ENCODE results near the gene CDKN2B-AS1.

CDKN2B-AS1 gene

DNA sequence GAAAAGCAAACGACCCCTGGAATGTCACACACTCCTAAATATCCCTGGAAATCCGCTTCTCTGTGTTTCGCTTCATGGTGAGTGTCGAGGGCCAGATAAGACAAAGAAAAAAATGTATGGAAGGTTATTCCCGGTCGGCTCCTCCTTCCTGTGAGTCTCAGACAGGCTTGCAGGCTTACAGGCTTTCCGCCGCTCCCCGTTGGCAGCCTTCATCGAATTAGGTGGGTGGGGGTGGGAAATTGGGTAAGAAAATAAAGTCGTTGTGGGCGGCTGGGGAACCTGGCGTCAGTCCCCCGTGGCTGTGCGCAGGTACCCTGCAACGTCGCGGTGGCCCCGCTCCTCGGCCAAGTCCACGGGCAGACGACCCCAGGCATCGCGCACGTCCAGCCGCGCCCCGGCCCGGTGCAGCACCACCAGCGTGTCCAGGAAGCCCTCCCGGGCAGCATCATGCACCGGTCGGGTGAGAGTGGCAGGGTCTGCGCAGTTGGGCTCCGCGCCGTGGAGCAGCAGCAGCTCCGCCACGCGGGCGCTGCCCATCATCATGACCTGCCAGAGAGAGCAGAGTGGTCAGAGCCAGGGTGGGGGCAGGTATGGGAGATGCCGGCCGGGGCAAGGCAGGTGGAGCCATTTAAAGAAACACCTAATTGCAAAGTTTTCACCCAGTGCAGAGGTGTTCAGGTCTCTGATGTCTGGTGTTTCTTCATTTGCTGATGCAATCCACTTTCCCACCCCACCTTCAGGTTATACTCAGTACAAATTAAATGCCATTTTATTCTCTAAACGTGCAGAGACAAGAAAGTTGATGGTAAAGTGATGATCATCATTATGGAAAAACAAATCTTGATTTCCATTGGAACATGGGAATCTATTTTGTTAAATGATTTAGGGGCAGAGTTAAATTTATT is 11.4 kb downstream of the CDKN2B-AS1 start:
- Histone ChIP-seq H3K27ac (ENCODE audit: extremely low read depth, low read depth, low read length) (peak overlapping the region; percentile 98), H3K9me3 (ENCODE audit: control insufficient read depth, insufficient read depth, low read depth, low read length) (no peaks in the 10 kb centered on the region), H3K4me3 (ENCODE audit: low read depth, low read length) (peak overlapping the region; percentile 95), H3K36me3 (ENCODE audit: control insufficient read depth in 2 of 2, insufficient read depth in 1 of 2, low read length in 2 of 2) (peaks cover 0 to 8% of the 10 kb centered on the region in 2 experiments; a peak in 2 of 3 replicates), H3K4me1 (ENCODE audit: control insufficient read depth, insufficient read depth, low read length) (peaks cover 11% of the 10 kb centered on the region)
- ChIA-PET CTCF (interaction anchor here (0.6 to 6.4 kb wide), 11 partner anchors 10 to 610 kb away, joined by 3 to 75 read pairs (median 43); partner anchors contain the start of genes CDKN2A and CDKN2B-AS1), POLR2A (interaction anchor here (1.1 to 4.5 kb wide), 6 partner anchors 10 to 233 kb away, joined by 4 to 156 read pairs (median 30); partner anchors contain the start of genes CDKN2A and CDKN2B-AS1)
- TF ChIP-seq ZNF501 (tag by site-specific recombination; IDR thresholded peaks at IDR 0.05) (peak; percentile 69), KLF9 (tag by site-specific recombination; IDR thresholded peaks at IDR 0.05; ENCODE audit: low read depth) (peak; percentile 21; the same call in 1 of the 2 replicates), KLF8 (tag by site-specific recombination; IDR thresholded peaks at IDR 0.05) (peak; percentile 51; the same call in 1 of the 2 replicates), ZNF521 (tag by site-specific recombination; IDR thresholded peaks at IDR 0.05) (no peak), ZXDB (tag by site-specific recombination; IDR thresholded peaks at IDR 0.05) (peak; percentile 52; the same call in 1 of the 2 replicates), REPIN1 (tag by site-specific recombination; IDR thresholded peaks at IDR 0.05; ENCODE audit: low read depth) (no peak), ZNF423 (tag by site-specific recombination; IDR thresholded peaks at IDR 0.05) (peak; percentile 50; the same call in 1 of the 2 replicates), ZBTB48 (tag by site-specific recombination; IDR thresholded peaks at IDR 0.05) (no peak), ZNF624 (tag by site-specific recombination; IDR thresholded peaks at IDR 0.05) (no peak), SCRT2 (tag by site-specific recombination; IDR thresholded peaks at IDR 0.05) (no peak), ZBTB1 (tag by site-specific recombination; IDR thresholded peaks at IDR 0.05) (no peak), ZBTB20 (tag by site-specific recombination; IDR thresholded peaks at IDR 0.05) (peak; percentile 75; the same call in 1 of the 2 replicates), ZNF132 (tag by site-specific recombination; IDR thresholded peaks at IDR 0.05; ENCODE audit: borderline replicate concordance) (no peak), ZNF133 (tag by site-specific recombination; IDR thresholded peaks at IDR 0.05) (no peak), EGR2 (tag by site-specific recombination; IDR thresholded peaks at IDR 0.05; ENCODE audit: low read depth) (0 out of 2 replicates have a peak, but pooled peaks have one; percentile 29), ZNF350 (tag by site-specific recombination; IDR thresholded peaks at IDR 0.05) (no peak), ZNF214 (tag by site-specific recombination; IDR thresholded peaks at IDR 0.05; ENCODE audit: borderline replicate concordance) (no peak), FEZF1 (tag by site-specific recombination; IDR thresholded peaks at IDR 0.05) (0 out of 2 replicates have a peak, but pooled peaks have one; percentile 24), ZFHX2 (tag by site-specific recombination; conservative IDR thresholded peaks at IDR 0.05) (peak; percentile 75), ZIC2 (tag by site-specific recombination; IDR thresholded peaks at IDR 0.05) (peak; percentile 88), ZNF311 (tag by site-specific recombination; IDR thresholded peaks at IDR 0.05; ENCODE audit: borderline replicate concordance) (no peak), ZNF266 (tag by site-specific recombination; IDR thresholded peaks at IDR 0.05; ENCODE audit: low read depth) (no peak), ZNF394 (tag by site-specific recombination; IDR thresholded peaks at IDR 0.05; ENCODE audit: borderline replicate concordance) (peak; percentile 39; the same call in 1 of the 2 replicates)
- TF ChIP-seq, protein P1, sequence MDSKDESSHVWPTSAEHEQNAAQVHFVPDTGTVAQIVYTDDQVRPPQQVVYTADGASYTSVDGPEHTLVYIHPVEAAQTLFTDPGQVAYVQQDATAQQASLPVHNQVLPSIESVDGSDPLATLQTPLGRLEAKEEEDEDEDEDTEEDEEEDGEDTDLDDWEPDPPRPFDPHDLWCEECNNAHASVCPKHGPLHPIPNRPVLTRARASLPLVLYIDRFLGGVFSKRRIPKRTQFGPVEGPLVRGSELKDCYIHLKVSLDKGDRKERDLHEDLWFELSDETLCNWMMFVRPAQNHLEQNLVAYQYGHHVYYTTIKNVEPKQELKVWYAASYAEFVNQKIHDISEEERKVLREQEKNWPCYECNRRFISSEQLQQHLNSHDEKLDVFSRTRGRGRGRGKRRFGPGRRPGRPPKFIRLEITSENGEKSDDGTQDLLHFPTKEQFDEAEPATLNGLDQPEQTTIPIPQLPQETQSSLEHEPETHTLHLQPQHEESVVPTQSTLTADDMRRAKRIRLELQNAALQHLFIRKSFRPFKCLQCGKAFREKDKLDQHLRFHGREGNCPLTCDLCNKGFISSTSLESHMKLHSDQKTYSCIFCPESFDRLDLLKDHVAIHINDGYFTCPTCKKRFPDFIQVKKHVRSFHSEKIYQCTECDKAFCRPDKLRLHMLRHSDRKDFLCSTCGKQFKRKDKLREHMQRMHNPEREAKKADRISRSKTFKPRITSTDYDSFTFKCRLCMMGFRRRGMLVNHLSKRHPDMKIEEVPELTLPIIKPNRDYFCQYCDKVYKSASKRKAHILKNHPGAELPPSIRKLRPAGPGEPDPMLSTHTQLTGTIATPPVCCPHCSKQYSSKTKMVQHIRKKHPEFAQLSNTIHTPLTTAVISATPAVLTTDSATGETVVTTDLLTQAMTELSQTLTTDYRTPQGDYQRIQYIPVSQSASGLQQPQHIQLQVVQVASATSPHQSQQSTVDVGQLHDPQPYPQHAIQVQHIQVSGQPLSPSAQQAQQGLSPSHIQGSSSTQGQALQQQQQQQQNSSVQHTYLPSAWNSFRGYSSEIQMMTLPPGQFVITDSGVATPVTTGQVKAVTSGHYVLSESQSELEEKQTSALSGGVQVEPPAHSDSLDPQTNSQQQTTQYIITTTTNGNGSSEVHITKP (tag by site-specific recombination; IDR thresholded peaks at IDR 0.05): peak; percentile 85
- TF ChIP-seq, protein P2, sequence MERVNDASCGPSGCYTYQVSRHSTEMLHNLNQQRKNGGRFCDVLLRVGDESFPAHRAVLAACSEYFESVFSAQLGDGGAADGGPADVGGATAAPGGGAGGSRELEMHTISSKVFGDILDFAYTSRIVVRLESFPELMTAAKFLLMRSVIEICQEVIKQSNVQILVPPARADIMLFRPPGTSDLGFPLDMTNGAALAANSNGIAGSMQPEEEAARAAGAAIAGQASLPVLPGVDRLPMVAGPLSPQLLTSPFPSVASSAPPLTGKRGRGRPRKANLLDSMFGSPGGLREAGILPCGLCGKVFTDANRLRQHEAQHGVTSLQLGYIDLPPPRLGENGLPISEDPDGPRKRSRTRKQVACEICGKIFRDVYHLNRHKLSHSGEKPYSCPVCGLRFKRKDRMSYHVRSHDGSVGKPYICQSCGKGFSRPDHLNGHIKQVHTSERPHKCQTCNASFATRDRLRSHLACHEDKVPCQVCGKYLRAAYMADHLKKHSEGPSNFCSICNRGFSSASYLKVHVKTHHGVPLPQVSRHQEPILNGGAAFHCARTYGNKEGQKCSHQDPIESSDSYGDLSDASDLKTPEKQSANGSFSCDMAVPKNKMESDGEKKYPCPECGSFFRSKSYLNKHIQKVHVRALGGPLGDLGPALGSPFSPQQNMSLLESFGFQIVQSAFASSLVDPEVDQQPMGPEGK (tag by site-specific recombination; IDR thresholded peaks at IDR 0.05): peak; percentile 76
- TF ChIP-seq, protein P3, sequence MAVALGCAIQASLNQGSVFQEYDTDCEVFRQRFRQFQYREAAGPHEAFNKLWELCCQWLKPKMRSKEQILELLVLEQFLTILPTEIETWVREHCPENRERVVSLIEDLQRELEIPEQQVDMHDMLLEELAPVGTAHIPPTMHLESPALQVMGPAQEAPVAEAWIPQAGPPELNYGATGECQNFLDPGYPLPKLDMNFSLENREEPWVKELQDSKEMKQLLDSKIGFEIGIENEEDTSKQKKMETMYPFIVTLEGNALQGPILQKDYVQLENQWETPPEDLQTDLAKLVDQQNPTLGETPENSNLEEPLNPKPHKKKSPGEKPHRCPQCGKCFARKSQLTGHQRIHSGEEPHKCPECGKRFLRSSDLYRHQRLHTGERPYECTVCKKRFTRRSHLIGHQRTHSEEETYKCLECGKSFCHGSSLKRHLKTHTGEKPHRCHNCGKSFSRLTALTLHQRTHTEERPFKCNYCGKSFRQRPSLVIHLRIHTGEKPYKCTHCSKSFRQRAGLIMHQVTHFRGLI (tag by site-specific recombination; IDR thresholded peaks at IDR 0.05): peak; percentile 86
- TF ChIP-seq, protein P4, sequence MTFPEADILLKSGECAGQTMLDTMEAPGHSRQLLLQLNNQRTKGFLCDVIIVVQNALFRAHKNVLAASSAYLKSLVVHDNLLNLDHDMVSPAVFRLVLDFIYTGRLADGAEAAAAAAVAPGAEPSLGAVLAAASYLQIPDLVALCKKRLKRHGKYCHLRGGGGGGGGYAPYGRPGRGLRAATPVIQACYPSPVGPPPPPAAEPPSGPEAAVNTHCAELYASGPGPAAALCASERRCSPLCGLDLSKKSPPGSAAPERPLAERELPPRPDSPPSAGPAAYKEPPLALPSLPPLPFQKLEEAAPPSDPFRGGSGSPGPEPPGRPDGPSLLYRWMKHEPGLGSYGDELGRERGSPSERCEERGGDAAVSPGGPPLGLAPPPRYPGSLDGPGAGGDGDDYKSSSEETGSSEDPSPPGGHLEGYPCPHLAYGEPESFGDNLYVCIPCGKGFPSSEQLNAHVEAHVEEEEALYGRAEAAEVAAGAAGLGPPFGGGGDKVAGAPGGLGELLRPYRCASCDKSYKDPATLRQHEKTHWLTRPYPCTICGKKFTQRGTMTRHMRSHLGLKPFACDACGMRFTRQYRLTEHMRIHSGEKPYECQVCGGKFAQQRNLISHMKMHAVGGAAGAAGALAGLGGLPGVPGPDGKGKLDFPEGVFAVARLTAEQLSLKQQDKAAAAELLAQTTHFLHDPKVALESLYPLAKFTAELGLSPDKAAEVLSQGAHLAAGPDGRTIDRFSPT (tag by site-specific recombination; IDR thresholded peaks at IDR 0.05): peak; percentile 80
